SK-N-MC (cell line): ENCODE results near the gene ARHGEF10L.

Experiments used
- EZH2 ChIP-seq: fragments of 200-600 bp; sonication (generic); IDR thresholded peaks from one replicate; pipeline ENCODE4 v1.6.1; 2017; ENCODE audit warnings: antibody characterized with exemption
- POLR2AphosphoS5 ChIP-seq: IDR thresholded peaks from 2 replicates; pipeline ENCODE4 v1.6.1; 2012; ENCODE audit warnings: mild to moderate bottlenecking, low read depth, low read length, borderline replicate concordance

GRCh38 chr1:17527036-17527914, 12.2 kb upstream of the ARHGEF10L start:
- no peak for TF ChIP-seq EZH2
- no peak for TF ChIP-seq POLR2AphosphoS5
